Neural progenitor cell (in vitro differentiated cells): Measurements from ENCODE around the gene UBE4A. TPM values are rescaled to one million over a fixed set of nuclear protein-coding genes. Genes with fewer than 3 reads are reported as not detected.

Experiments used
- DNase-seq: peaks from one replicate; pipeline ENCODE4 v3.0.0-alpha.2; 2016; ENCODE audit warnings: low spot score
- H2AFZ ChIP-seq: fragments of 200-600 bp; sonication (generic); replicated peaks from 2 replicates; pipeline ENCODE4 v1.6.1; 2016; ENCODE audit warnings: antibody characterized with exemption
- H3F3A ChIP-seq: fragments of 200-600 bp; sonication (generic); 2 replicates; pipeline ENCODE4 v1.6.1; 2016; ENCODE audit warnings: antibody characterized with exemption, low read depth
- H3K27ac ChIP-seq: fragments of 200-600 bp; sonication (generic); 2 replicates; pipeline ENCODE4 v1.5.1; 2016; ENCODE audit warnings: mild to moderate bottlenecking
- H3K27me3 ChIP-seq: fragments of 200-600 bp; sonication (generic); 2 replicates; pipeline ENCODE4 v1.6.1; 2016; ENCODE audit warnings: mild to moderate bottlenecking, moderate library complexity
- H3K36me3 ChIP-seq: fragments of 200-600 bp; sonication (generic); 2 replicates; pipeline ENCODE4 v1.5.1; 2016
- H3K4me1 ChIP-seq: fragments of 200-600 bp; sonication (generic); 2 replicates; pipeline ENCODE4 v1.6.1; 2016; ENCODE audit warnings: mixed run types
- H3K4me2 ChIP-seq: fragments of 200-600 bp; sonication (generic); 2 replicates; pipeline ENCODE4 v1.6.1; 2016
- H3K4me3 ChIP-seq: fragments of 200-600 bp; sonication (generic); 2 replicates; pipeline ENCODE4 v1.5.1; 2016
- H3K79me2 ChIP-seq: fragments of 200-600 bp; sonication (generic); 2 replicates; pipeline ENCODE4 v1.6.1; 2016; ENCODE audit warnings: low read depth
- H3K9ac ChIP-seq: fragments of 200-600 bp; sonication (generic); 2 replicates; pipeline ENCODE4 v1.6.1; 2016
- H3K9me3 ChIP-seq: fragments of 200-600 bp; sonication (generic); 2 replicates; pipeline ENCODE4 v1.5.1; 2016; ENCODE audit warnings: low read depth
- H4K20me1 ChIP-seq: fragments of 200-600 bp; sonication (generic); 2 replicates; pipeline ENCODE4 v1.6.1; 2016; ENCODE audit warnings: low read depth
- H3K27ac Mint-ChIP-seq: 3 replicates; pipeline ENCODE4 v1.8.0; 2021; ENCODE audit warnings: mixed read lengths
- H3K27me3 Mint-ChIP-seq: 2 replicates; pipeline ENCODE4 v1.8.0; 2022; ENCODE audit warnings: low read depth, mild to moderate bottlenecking, inconsistent platforms, moderate library complexity, mixed read lengths; ENCODE audit not compliant: insufficient read depth
- H3K36me3 Mint-ChIP-seq: 3 replicates; pipeline ENCODE4 v1.8.0; 2021; ENCODE audit warnings: mixed read lengths
- H3K4me1 Mint-ChIP-seq: 3 replicates; pipeline ENCODE4 v1.8.0; 2021; ENCODE audit warnings: mixed read lengths
- H3K4me3 Mint-ChIP-seq: 3 replicates; pipeline ENCODE4 v1.8.0; 2021; ENCODE audit warnings: mild to moderate bottlenecking, moderate library complexity, mixed read lengths
- H3K9me3 Mint-ChIP-seq: 3 replicates; pipeline ENCODE4 v1.8.0; 2020; ENCODE audit warnings: mixed read lengths
- EZH2 ChIP-seq: fragments of 200-600 bp; sonication (generic); IDR thresholded peaks from 2 replicates; pipeline ENCODE4 v1.6.1; 2017; ENCODE audit warnings: antibody characterized with exemption, mild to moderate bottlenecking, moderate library complexity
- EZH2phosphoT487 ChIP-seq: fragments of 200-600 bp; sonication (generic); IDR thresholded peaks from 2 replicates; pipeline ENCODE4 v1.6.1; 2017; ENCODE audit warnings: antibody characterized with exemption
- small RNA-seq: library from RNA; depleted of rRNA; stranded (forward); fragments of <200 nt; gene quantifications from one replicate; pipeline ENCODE3, GENCODE V24; 2015
- total RNA-seq: library from RNA; depleted of rRNA; stranded (reverse); fragments of >200 nt; gene quantifications from 2 replicates; pipeline ENCODE4 v1.2.3, GENCODE V29; 2015; ENCODE audit warnings: low replicate concordance
- TF ChIP-seq, protein P1 (sequence below): fragments of 200-600 bp; sonication (generic); IDR thresholded peaks from 2 replicates; pipeline ENCODE4 v1.5.1; 2017; ENCODE audit warnings: antibody characterized with exemption, mild to moderate bottlenecking

Gene UBE4A
- total RNA-seq, 1 donor from 2014 or later, result 45.0 TPM

DNA sequence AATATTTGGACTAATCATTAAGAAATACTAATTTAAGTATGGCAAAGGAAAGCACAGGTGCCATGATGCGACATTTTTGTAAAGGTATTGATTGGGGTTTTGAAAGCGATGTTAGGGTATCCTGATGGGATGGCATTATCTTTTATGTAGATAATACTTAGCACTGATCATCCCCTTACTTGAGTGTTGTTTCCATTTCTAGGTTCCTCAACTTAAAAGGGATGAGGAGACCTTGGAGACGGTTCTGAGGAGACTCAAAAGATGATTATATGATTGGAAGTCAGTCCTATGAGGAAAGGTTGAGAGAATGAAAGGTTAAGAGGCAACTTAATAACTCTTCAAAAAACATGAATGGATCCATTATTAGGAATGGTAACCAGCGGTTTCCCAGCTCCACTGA lies 88.0 kb downstream of the UBE4A start:
- H3K27ac Mint-ChIP-seq, result no peak overlapping the region
- H3K79me2 ChIP-seq, result peaks cover 100% of the 10 kb centered on the region
- H3K4me2 ChIP-seq, result no peak overlapping the region
- no peak overlapping the region for H3K9ac ChIP-seq
- TF ChIP-seq EZH2, result no peak
- H3K4me1 Mint-ChIP-seq, result peaks cover 7% of the 10 kb centered on the region
- no peak for DNase-seq
- no peaks in the 10 kb centered on the region for H3K27me3 Mint-ChIP-seq
- H4K20me1 ChIP-seq, result peaks cover 100% of the 10 kb centered on the region
- no peaks in the 10 kb centered on the region for H3K9me3 ChIP-seq
- H3K9me3 Mint-ChIP-seq, result no peaks in the 10 kb centered on the region
- peaks cover 32% of the 10 kb centered on the region for H3K36me3 Mint-ChIP-seq
- H3K4me3 ChIP-seq, result no peak overlapping the region
- H3K27ac ChIP-seq, result no peak overlapping the region
- H3K4me1 ChIP-seq, result peaks cover 24% of the 10 kb centered on the region
- no peak overlapping the region for H2AFZ ChIP-seq
- H3K4me3 Mint-ChIP-seq, result no peak overlapping the region
- H3K36me3 ChIP-seq, result no peaks in the 10 kb centered on the region
- peaks cover 3% of the 10 kb centered on the region for H3F3A ChIP-seq
- H3K27me3 ChIP-seq, result no peaks in the 10 kb centered on the region

DNA sequence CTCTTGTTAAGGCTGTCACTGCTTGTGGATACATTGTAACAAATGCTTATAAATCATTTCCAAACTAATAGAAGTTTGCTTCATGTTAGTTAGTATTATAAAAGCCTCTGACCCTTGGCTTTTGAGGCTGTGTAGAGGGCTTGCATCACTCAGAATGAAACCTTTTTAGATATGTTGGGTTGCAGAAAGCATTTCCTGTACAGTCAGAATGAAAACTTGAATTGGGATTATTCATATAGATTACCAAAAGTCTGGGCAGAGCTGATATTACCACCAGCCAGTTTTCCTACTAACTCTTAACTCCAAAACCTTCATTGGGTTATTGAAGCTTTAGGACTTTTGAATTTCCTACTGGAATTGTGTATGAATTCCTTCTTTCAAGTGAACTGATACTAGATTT lies 88.9 kb downstream of the UBE4A start:
- peaks cover 3% of the 10 kb centered on the region for H3F3A ChIP-seq
- Mint-ChIP-seq H3K9me3 (no peaks in the 10 kb centered on the region), H3K4me3 (no peak overlapping the region), H3K4me1 (peaks cover 5% of the 10 kb centered on the region), H3K27me3 (no peaks in the 10 kb centered on the region), H3K27ac (no peak overlapping the region), H3K36me3 (peaks cover 35% of the 10 kb centered on the region)
- peaks cover 100% of the 10 kb centered on the region for H4K20me1 ChIP-seq
- TF ChIP-seq EZH2 (no peak), EZH2phosphoT487 (no peak)
- TF ChIP-seq, protein P1, sequence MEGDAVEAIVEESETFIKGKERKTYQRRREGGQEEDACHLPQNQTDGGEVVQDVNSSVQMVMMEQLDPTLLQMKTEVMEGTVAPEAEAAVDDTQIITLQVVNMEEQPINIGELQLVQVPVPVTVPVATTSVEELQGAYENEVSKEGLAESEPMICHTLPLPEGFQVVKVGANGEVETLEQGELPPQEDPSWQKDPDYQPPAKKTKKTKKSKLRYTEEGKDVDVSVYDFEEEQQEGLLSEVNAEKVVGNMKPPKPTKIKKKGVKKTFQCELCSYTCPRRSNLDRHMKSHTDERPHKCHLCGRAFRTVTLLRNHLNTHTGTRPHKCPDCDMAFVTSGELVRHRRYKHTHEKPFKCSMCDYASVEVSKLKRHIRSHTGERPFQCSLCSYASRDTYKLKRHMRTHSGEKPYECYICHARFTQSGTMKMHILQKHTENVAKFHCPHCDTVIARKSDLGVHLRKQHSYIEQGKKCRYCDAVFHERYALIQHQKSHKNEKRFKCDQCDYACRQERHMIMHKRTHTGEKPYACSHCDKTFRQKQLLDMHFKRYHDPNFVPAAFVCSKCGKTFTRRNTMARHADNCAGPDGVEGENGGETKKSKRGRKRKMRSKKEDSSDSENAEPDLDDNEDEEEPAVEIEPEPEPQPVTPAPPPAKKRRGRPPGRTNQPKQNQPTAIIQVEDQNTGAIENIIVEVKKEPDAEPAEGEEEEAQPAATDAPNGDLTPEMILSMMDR, result no peak
- DNase-seq, result no peak
- no peak overlapping the region for H3K4me2 ChIP-seq
- no peaks in the 10 kb centered on the region for H3K36me3 ChIP-seq
- H2AFZ ChIP-seq, result no peak overlapping the region
- peaks cover 100% of the 10 kb centered on the region for H3K79me2 ChIP-seq
- H3K9me3 ChIP-seq, result no peaks in the 10 kb centered on the region
- H3K4me3 ChIP-seq, result no peak overlapping the region
- no peak overlapping the region for H3K27ac ChIP-seq
- no peaks in the 10 kb centered on the region for H3K27me3 ChIP-seq
- H3K4me1 ChIP-seq, result peaks cover 15% of the 10 kb centered on the region
- H3K9ac ChIP-seq, result no peak overlapping the region

Small RNA genes lying within 50 kb of the gene (small RNA-seq; reads per million reads assigned to genes)
- not detected for gene AP001582.1

Other genes with a start within 250 kb of the UBE4A start
- 3.6 and 7.1 TPM in 2 replicates for gene SCN4B, start 206.8 kb upstream of the UBE4A start, total RNA-seq
- 0.15 and 0.37 TPM in 2 replicates for gene SCN2B, start 183.0 kb upstream of the UBE4A start, total RNA-seq
- 0.09 TPM in 1 of 2 replicates, not detected in the other for gene JAML, start 134.6 kb upstream of the UBE4A start, total RNA-seq
- gene MPZL3, start 107.2 kb upstream of the UBE4A start, total RNA-seq, result 1.1 and 5.7 TPM in 2 replicates
- gene MPZL2, start 95.3 kb upstream of the UBE4A start, total RNA-seq, result 1.9 and 2.3 TPM in 2 replicates
- gene CD3E, start 54.9 kb upstream of the UBE4A start, total RNA-seq, result not detected in 2 replicates
- not detected in 2 replicates for gene CD3D, start 16.9 kb upstream of the UBE4A start, total RNA-seq
- not detected in 2 replicates for gene CD3G, start 15.3 kb upstream of the UBE4A start, total RNA-seq
- gene ATP5MG, start 42.0 kb downstream of the UBE4A start, total RNA-seq, result 42.6 and 113 TPM in 2 replicates
- 63.6 and 73.8 TPM in 2 replicates for gene KMT2A, start 76.9 kb downstream of the UBE4A start, total RNA-seq
- 0.62 TPM in 1 of 2 replicates, not detected in the other for gene TTC36, start 167.9 kb downstream of the UBE4A start, total RNA-seq
- gene TMEM25, start 171.6 kb downstream of the UBE4A start, total RNA-seq, result 28.2 and 29.0 TPM in 2 replicates
- 40.1 and 47.5 TPM in 2 replicates for gene IFT46, start 206.3 kb downstream of the UBE4A start, total RNA-seq
- gene ARCN1, start 212.8 kb downstream of the UBE4A start, total RNA-seq, result 97.8 and 112 TPM in 2 replicates
- gene PHLDB1, start 248.0 kb downstream of the UBE4A start, total RNA-seq, result 35.7 and 100 TPM in 2 replicates